ENCODE results near the gene CALCOCO1. TPM values are rescaled to one million over a fixed set of nuclear protein-coding genes. Genes with fewer than 3 reads are reported as not detected.

Gene CALCOCO1
- polyA plus RNA-seq, 1 donor from 2014 or later, result 169 TPM

DNA sequence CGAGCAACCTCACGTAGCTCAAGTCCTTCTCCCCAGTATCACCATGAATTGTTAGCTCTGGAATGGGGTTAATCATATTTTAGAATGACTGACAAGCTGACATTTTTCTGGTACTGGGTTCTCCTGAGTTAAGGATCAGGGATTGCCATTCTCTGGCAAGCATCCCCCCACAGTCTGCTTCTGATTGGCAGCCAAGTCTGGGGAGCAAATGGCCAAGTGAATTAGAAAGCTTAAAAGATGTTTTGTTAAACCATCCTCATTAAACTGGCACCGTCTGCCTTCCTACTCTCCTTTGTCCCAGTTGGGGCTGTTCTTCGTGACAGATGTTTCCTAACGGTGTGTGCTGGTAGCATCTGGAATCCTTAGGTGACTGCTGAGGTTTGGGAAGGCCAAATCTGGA, 41.7 kb upstream of the CALCOCO1 start:
- H3K9me2 ChIP-seq (ENCODE audit: insufficient read depth, low read length), result no peaks in the 10 kb centered on the region
- no peaks in the 10 kb centered on the region for H3K9me3 ChIP-seq (ENCODE audit: low read length)
- H3K4me2 ChIP-seq (ENCODE audit: low read length), result no peak overlapping the region
- H3K9ac ChIP-seq (ENCODE audit: low read length), result no peak overlapping the region
- H3K79me2 ChIP-seq (replicated peaks; ENCODE audit: insufficient read depth, low read length), result no peaks in the 10 kb centered on the region
- no peak overlapping the region for H3K27ac ChIP-seq (ENCODE audit: low read length)
- H3F3A ChIP-seq (ENCODE audit: insufficient read depth, low read length, poor library complexity, severe bottlenecking), result no peaks in the 10 kb centered on the region
- no peaks in the 10 kb centered on the region for H3K36me3 ChIP-seq (ENCODE audit: insufficient read depth, low read length)
- TF ChIP-seq TAF1 (IDR thresholded peaks at IDR 0.05; ENCODE audit: low read depth) (no peak), EP300 (conservative IDR thresholded peaks at IDR 0.05; ENCODE audit: poor library complexity, severe bottlenecking) (no peak), EZH2 (IDR thresholded peaks at IDR 0.05; ENCODE audit: borderline replicate concordance, insufficient read depth, low read length, poor library complexity, severe bottlenecking) (no peak), RAD21 (conservative IDR thresholded peaks at IDR 0.05) (no peak), SMC3 (conservative IDR thresholded peaks at IDR 0.05; ENCODE audit: poor library complexity) (no peak), POLR2AphosphoS5 (IDR thresholded peaks at IDR 0.05) (no peak)
- TF ChIP-seq, protein P1, sequence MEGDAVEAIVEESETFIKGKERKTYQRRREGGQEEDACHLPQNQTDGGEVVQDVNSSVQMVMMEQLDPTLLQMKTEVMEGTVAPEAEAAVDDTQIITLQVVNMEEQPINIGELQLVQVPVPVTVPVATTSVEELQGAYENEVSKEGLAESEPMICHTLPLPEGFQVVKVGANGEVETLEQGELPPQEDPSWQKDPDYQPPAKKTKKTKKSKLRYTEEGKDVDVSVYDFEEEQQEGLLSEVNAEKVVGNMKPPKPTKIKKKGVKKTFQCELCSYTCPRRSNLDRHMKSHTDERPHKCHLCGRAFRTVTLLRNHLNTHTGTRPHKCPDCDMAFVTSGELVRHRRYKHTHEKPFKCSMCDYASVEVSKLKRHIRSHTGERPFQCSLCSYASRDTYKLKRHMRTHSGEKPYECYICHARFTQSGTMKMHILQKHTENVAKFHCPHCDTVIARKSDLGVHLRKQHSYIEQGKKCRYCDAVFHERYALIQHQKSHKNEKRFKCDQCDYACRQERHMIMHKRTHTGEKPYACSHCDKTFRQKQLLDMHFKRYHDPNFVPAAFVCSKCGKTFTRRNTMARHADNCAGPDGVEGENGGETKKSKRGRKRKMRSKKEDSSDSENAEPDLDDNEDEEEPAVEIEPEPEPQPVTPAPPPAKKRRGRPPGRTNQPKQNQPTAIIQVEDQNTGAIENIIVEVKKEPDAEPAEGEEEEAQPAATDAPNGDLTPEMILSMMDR (IDR thresholded peaks at IDR 0.05; ENCODE audit: poor library complexity, severe bottlenecking), result no peak
- H2AFZ ChIP-seq (ENCODE audit: low read depth, low read length), result no peak overlapping the region
- H4K20me1 ChIP-seq (ENCODE audit: insufficient read depth), result no peaks in the 10 kb centered on the region
- H3K27me3 ChIP-seq (ENCODE audit: insufficient read depth, low read depth, low read length), result peaks cover 5% of the 10 kb centered on the region
- H3K4me3 ChIP-seq (ENCODE audit: low read length), result no peak overlapping the region

DNA sequence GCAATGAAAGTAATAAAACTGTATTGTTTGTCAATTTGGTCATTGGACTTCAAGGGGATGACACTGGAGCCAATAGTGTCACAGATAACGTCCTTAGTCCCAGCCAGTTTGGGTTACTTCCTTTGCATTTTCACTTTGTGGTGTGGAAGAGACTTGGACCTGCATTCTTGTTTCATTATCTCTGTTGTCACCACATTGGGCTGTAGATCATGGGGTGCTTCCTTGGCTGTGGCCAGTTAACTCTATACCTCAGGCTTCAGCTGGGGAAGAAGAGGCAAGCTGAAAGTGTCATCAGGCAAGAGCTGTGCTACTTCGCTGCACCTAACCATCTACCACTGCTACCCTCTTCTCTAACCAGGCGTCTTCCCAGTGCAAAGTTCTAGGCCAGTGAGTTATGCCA, 39.6 kb upstream of the CALCOCO1 start:
- no peaks in the 10 kb centered on the region for H3K9me3 ChIP-seq (ENCODE audit: low read length)
- no peak overlapping the region for H3K4me2 ChIP-seq (ENCODE audit: low read length)
- H3K27ac ChIP-seq (ENCODE audit: low read length), result no peak overlapping the region
- no peak overlapping the region for H3K9ac ChIP-seq (ENCODE audit: low read length)
- peaks cover 5% of the 10 kb centered on the region for H3K27me3 ChIP-seq (ENCODE audit: insufficient read depth, low read depth, low read length)
- H4K20me1 ChIP-seq (ENCODE audit: insufficient read depth), result no peaks in the 10 kb centered on the region
- H3F3A ChIP-seq (ENCODE audit: insufficient read depth, low read length, poor library complexity, severe bottlenecking), result no peaks in the 10 kb centered on the region
- H3K4me3 ChIP-seq (ENCODE audit: low read length), result no peak overlapping the region
- H3K79me2 ChIP-seq (replicated peaks; ENCODE audit: insufficient read depth, low read length), result no peaks in the 10 kb centered on the region
- H3K9me2 ChIP-seq (ENCODE audit: insufficient read depth, low read length), result no peaks in the 10 kb centered on the region
- H3K36me3 ChIP-seq (ENCODE audit: insufficient read depth, low read length), result no peaks in the 10 kb centered on the region
- H2AFZ ChIP-seq (ENCODE audit: low read depth, low read length), result no peak overlapping the region
- TF ChIP-seq POLR2AphosphoS5 (IDR thresholded peaks at IDR 0.05), result no peak
- TF ChIP-seq, protein P1 (IDR thresholded peaks at IDR 0.05; ENCODE audit: poor library complexity, severe bottlenecking), result no peak
- no peak for TF ChIP-seq TAF1 (IDR thresholded peaks at IDR 0.05; ENCODE audit: low read depth)
- TF ChIP-seq, protein P2, sequence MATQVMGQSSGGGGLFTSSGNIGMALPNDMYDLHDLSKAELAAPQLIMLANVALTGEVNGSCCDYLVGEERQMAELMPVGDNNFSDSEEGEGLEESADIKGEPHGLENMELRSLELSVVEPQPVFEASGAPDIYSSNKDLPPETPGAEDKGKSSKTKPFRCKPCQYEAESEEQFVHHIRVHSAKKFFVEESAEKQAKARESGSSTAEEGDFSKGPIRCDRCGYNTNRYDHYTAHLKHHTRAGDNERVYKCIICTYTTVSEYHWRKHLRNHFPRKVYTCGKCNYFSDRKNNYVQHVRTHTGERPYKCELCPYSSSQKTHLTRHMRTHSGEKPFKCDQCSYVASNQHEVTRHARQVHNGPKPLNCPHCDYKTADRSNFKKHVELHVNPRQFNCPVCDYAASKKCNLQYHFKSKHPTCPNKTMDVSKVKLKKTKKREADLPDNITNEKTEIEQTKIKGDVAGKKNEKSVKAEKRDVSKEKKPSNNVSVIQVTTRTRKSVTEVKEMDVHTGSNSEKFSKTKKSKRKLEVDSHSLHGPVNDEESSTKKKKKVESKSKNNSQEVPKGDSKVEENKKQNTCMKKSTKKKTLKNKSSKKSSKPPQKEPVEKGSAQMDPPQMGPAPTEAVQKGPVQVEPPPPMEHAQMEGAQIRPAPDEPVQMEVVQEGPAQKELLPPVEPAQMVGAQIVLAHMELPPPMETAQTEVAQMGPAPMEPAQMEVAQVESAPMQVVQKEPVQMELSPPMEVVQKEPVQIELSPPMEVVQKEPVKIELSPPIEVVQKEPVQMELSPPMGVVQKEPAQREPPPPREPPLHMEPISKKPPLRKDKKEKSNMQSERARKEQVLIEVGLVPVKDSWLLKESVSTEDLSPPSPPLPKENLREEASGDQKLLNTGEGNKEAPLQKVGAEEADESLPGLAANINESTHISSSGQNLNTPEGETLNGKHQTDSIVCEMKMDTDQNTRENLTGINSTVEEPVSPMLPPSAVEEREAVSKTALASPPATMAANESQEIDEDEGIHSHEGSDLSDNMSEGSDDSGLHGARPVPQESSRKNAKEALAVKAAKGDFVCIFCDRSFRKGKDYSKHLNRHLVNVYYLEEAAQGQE (IDR thresholded peaks at IDR 0.05; ENCODE audit: borderline replicate concordance), result no peak
- no peak for TF ChIP-seq EZH2 (IDR thresholded peaks at IDR 0.05; ENCODE audit: borderline replicate concordance, insufficient read depth, low read length, poor library complexity, severe bottlenecking)
- no peak for TF ChIP-seq RAD21 (conservative IDR thresholded peaks at IDR 0.05)
- TF ChIP-seq EP300 (conservative IDR thresholded peaks at IDR 0.05; ENCODE audit: poor library complexity, severe bottlenecking), result no peak
- no peak for TF ChIP-seq MXI1 (conservative IDR thresholded peaks at IDR 0.05; ENCODE audit: poor library complexity, severe bottlenecking)
- no peak for TF ChIP-seq SMC3 (conservative IDR thresholded peaks at IDR 0.05; ENCODE audit: poor library complexity)

Data from neural cell (in vitro differentiated cells).